Activated CD4-positive, alpha-beta T cell treated with anti-CD3 and anti-CD28 coated beads, Interleukin-2, amount 50 U/mL, for 24 hours (primary cell): ENCODE data around the gene RAB31.

ENCODE experiments used
- DNase-seq, 2 donors: peaks; one replicate each; pipeline ENCODE4 v3.0.0-alpha.2; 2020; ENCODE audit warnings: low read depth in 1 of 2, low spot score in 1 of 2

Gene RAB31

GRCh38 chr18:9911226-9911625 lies 203.1 kb downstream of the RAB31 start:
- DNase-seq, result no peak
